ENCODE results near the gene GSK3B. TPM values are rescaled to one million over a fixed set of nuclear protein-coding genes. Genes with fewer than 3 reads are reported as not detected.

The GSK3B gene
- total and polyA plus RNA-seq, 2 donors (not counting 1 experiment from before 2014, with no cell fraction given), result 12.3 to 33.3 TPM

DNA sequence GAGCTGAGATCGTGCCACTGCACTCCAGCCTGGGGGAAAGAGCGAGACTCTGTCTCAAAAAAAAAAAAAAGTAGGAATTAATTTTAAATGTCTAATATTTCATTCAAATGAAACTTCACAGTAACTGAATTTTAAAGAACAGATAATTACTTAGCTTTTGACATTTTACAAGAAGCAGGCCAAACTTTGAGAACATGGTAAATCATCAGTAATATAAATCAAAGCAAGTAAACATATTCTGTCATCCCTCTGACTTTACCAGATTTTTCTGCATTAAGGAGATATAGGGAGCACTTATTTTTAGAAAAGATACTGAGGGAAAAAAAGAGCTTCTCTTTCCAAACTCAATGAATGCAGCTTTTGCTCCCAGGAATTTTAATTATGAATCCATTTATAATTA is 275.3 kb downstream of the GSK3B start:
- H3K27ac Mint-ChIP-seq, result no peak overlapping the region
- no peak overlapping the region for H3K4me3 ChIP-seq (ENCODE audit: control extremely low read depth in 1 of 5, extremely low read depth in 1 of 5, insufficient read depth in 1 of 5, low read depth in 2 of 5, low read length in 4 of 5)
- H3K9ac ChIP-seq (ENCODE audit: low read length), result no peak overlapping the region
- H3K27me3 ChIP-seq (replicated peaks in 1 of 4; ENCODE audit: control extremely low read depth in 1 of 4, control insufficient read depth in 3 of 4, insufficient read depth in 4 of 4, low read length in 3 of 4), result peaks cover 0 to 2% (median 0%) of the 10 kb centered on the region in 4 experiments
- H3K9me3 Mint-ChIP-seq (ENCODE audit: insufficient read depth), result no peaks in the 10 kb centered on the region
- H2AFZ ChIP-seq (ENCODE audit: insufficient read depth, low read depth, low read length, poor library complexity, severe bottlenecking), result no peak overlapping the region
- intact Hi-C loops (cut with micrococcal nuclease), result no loop called here
- no peaks in the 10 kb centered on the region for H3K4me1 Mint-ChIP-seq
- POLR2A ChIA-PET, result no interaction called here
- H4K20me1 ChIP-seq (ENCODE audit: control insufficient read depth, insufficient read depth, low read length, poor library complexity, severe bottlenecking), result no peaks in the 10 kb centered on the region
- CTCF ChIA-PET, result interaction anchor here (0.7 to 1.5 kb wide), 5 partner anchors 9 to 598 kb away, joined by 3 to 7 read pairs (median 3); no protein-coding TSS in a partner anchor
- no peak for TF ChIP-seq EZH2 (IDR thresholded peaks at IDR 0.05; ENCODE audit: borderline replicate concordance, insufficient read depth, low read depth, low read length, poor library complexity, severe bottlenecking)
- TF ChIP-seq, protein P1, sequence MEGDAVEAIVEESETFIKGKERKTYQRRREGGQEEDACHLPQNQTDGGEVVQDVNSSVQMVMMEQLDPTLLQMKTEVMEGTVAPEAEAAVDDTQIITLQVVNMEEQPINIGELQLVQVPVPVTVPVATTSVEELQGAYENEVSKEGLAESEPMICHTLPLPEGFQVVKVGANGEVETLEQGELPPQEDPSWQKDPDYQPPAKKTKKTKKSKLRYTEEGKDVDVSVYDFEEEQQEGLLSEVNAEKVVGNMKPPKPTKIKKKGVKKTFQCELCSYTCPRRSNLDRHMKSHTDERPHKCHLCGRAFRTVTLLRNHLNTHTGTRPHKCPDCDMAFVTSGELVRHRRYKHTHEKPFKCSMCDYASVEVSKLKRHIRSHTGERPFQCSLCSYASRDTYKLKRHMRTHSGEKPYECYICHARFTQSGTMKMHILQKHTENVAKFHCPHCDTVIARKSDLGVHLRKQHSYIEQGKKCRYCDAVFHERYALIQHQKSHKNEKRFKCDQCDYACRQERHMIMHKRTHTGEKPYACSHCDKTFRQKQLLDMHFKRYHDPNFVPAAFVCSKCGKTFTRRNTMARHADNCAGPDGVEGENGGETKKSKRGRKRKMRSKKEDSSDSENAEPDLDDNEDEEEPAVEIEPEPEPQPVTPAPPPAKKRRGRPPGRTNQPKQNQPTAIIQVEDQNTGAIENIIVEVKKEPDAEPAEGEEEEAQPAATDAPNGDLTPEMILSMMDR (IDR thresholded peaks at IDR 0.05), result no peak
- no peaks in the 10 kb centered on the region for H3K4me1 ChIP-seq (ENCODE audit: control insufficient read depth in 2 of 2, insufficient read depth in 2 of 2, low read length in 2 of 2)
- DNase-seq (no peak), ATAC-seq (ENCODE audit: low read depth) (no peak)
- WGBS (ENCODE audit: insufficient coverage), result no CpG with 5 or more reads among the region's 2 CpGs
- no peak overlapping the region for H3K4me3 Mint-ChIP-seq
- no peaks in the 10 kb centered on the region for H3K79me2 ChIP-seq (ENCODE audit: control insufficient read depth, insufficient read depth, low read length)
- no peak overlapping the region for H3K4me2 ChIP-seq (replicated peaks; ENCODE audit: low read depth, low read length, poor library complexity, severe bottlenecking)
- no peaks in the 10 kb centered on the region for H3K36me3 ChIP-seq (replicated peaks in 1 of 2; ENCODE audit: control extremely low read depth in 1 of 2, control insufficient read depth in 1 of 2, extremely low read depth in 1 of 2, insufficient read depth in 2 of 2, low read length in 1 of 2)
- H3K9me3 ChIP-seq (ENCODE audit: control extremely low read depth in 1 of 3, control insufficient read depth in 2 of 3, insufficient read depth in 1 of 3, low read length in 2 of 3), result no peaks in the 10 kb centered on the region
- H3K27ac ChIP-seq (ENCODE audit: low read length in 2 of 2), result no peak overlapping the region
- no peaks in the 10 kb centered on the region for H3K27me3 Mint-ChIP-seq

DNA sequence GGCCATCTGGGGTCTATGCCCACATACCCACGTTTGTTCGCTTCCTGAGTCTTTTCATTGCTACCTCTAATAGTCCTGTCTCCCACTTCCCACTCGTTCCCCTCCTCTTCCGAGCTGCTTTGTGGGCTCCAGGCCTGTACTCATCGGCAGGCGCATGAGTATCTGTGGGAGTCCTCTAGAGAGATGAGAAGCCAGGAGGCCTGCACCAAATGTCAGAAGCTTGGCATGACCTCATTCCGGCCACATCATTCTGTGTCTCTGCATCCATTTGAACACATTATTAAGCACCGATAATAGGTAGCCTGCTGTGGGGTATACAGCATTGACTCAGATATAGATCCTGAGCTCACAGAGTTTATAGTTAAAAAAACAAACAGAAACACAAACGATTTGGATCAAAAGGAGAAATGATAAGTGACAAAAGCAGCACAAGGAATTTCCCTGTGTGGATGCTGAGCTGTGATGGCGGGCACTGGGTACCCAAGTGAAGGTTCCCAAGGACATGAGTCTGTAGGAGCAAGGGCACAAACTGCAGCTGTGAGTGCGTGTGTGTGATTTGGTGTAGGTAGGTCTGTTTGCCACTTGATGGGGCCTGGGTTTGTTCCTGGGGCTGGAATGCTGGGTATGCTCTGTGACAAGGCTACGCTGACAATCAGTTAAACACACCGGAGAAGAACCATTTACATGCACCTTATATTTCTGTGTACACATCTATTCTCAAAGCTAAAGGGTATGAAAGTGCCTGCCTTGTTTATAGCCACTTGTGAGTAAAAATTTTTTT is 276.5 kb downstream of the GSK3B start:
- Histone ChIP-seq H3K27ac (ENCODE audit: low read length in 2 of 2) (no peak overlapping the region), H3K9me3 (ENCODE audit: control extremely low read depth in 1 of 3, control insufficient read depth in 2 of 3, insufficient read depth in 1 of 3, low read length in 2 of 3) (no peaks in the 10 kb centered on the region), H3K79me2 (ENCODE audit: control insufficient read depth, insufficient read depth, low read length) (no peaks in the 10 kb centered on the region), H2AFZ (ENCODE audit: insufficient read depth, low read depth, low read length, poor library complexity, severe bottlenecking) (no peak overlapping the region), H3K9ac (ENCODE audit: low read length) (no peak overlapping the region), H4K20me1 (ENCODE audit: control insufficient read depth, insufficient read depth, low read length, poor library complexity, severe bottlenecking) (no peaks in the 10 kb centered on the region), H3K4me3 (ENCODE audit: control extremely low read depth in 1 of 5, extremely low read depth in 1 of 5, insufficient read depth in 1 of 5, low read depth in 2 of 5, low read length in 4 of 5) (no peak overlapping the region), H3K36me3 (replicated peaks in 1 of 2; ENCODE audit: control extremely low read depth in 1 of 2, control insufficient read depth in 1 of 2, extremely low read depth in 1 of 2, insufficient read depth in 2 of 2, low read length in 1 of 2) (no peaks in the 10 kb centered on the region), H3K4me1 (ENCODE audit: control insufficient read depth in 2 of 2, insufficient read depth in 2 of 2, low read length in 2 of 2) (no peaks in the 10 kb centered on the region), H3K27me3 (replicated peaks in 1 of 4; ENCODE audit: control extremely low read depth in 1 of 4, control insufficient read depth in 3 of 4, insufficient read depth in 4 of 4, low read length in 3 of 4) (peaks cover 0 to 2% (median 0%) of the 10 kb centered on the region in 4 experiments), H3K4me2 (replicated peaks; ENCODE audit: low read depth, low read length, poor library complexity, severe bottlenecking) (no peak overlapping the region)
- no peaks in the 10 kb centered on the region for H3K27me3 Mint-ChIP-seq
- no peaks in the 10 kb centered on the region for H3K4me1 Mint-ChIP-seq
- ChIA-PET CTCF (interaction anchor here (1.0 to 1.8 kb wide), 3 partner anchors 10 to 70 kb away, joined by 3 to 5 read pairs (median 3); no protein-coding TSS in a partner anchor), POLR2A (no interaction called here)
- H3K27ac Mint-ChIP-seq, result no peak overlapping the region
- ATAC-seq (ENCODE audit: low read depth) (no peak), DNase-seq (no peak)
- H3K9me3 Mint-ChIP-seq (ENCODE audit: insufficient read depth), result no peaks in the 10 kb centered on the region
- intact Hi-C loops (cut with micrococcal nuclease), result no loop called here
- no peak for TF ChIP-seq EZH2 (IDR thresholded peaks at IDR 0.05; ENCODE audit: borderline replicate concordance, insufficient read depth, low read depth, low read length, poor library complexity, severe bottlenecking)
- TF ChIP-seq, protein P1 (IDR thresholded peaks at IDR 0.05), result no peak
- no peak overlapping the region for H3K4me3 Mint-ChIP-seq
- WGBS (ENCODE audit: insufficient coverage), result 77% methylated on average over 5 of the region's 13 CpGs

Data from B cell (primary cell).